SK-N-SH treated with all-trans-retinoic acid at 6 μM for 48 hours (cell line): Measurements from ENCODE around the gene MPC1.

ENCODE experiments used
- ATAC-seq: fragments of 200-7000 bp; cut with Tn5 transposase; 3 replicates; pipeline ENCODE4 v1.9.1; 2020; ENCODE audit warnings: mild to moderate bottlenecking, moderate library complexity
- ARNTL ChIP-seq: fragments of 450-650 bp; formaldehyde crosslinking; IDR thresholded peaks from 2 replicates; pipeline ENCODE4 v1.5.0; 2020; ENCODE audit warnings: low read depth, mild to moderate bottlenecking, moderate library complexity, borderline replicate concordance
- BACH2 ChIP-seq: fragments of 250-450 bp; sonication (Bioruptor Pico); IDR thresholded peaks from 2 replicates; pipeline ENCODE4 v1.9.0; 2021; ENCODE audit warnings: mild to moderate bottlenecking, borderline replicate concordance
- CSDC2 ChIP-seq: fragments of 250-450 bp; sonication (Bioruptor Pico); IDR thresholded peaks from 2 replicates; pipeline ENCODE4 v1.5.0; 2020; ENCODE audit warnings: mild to moderate bottlenecking, moderate library complexity
- ESRRG ChIP-seq: fragments of 250-450 bp; sonication (Bioruptor Pico); IDR thresholded peaks from 2 replicates; pipeline ENCODE4 v1.6.1; 2021; ENCODE audit warnings: mild to moderate bottlenecking
- GLIS3 ChIP-seq: fragments of 250-450 bp; sonication (Bioruptor Pico); IDR thresholded peaks from 2 replicates; pipeline ENCODE4 v1.5.0; 2020; ENCODE audit warnings: mild to moderate bottlenecking, moderate library complexity
- ISL1 ChIP-seq: fragments of 250-450 bp; sonication (Bioruptor Pico); IDR thresholded peaks from 2 replicates; pipeline ENCODE4 v2.1.2; 2022; ENCODE audit warnings: mild to moderate bottlenecking, moderate library complexity
- OSR1 ChIP-seq: fragments of 250-450 bp; sonication (Bioruptor Pico); IDR thresholded peaks from 2 replicates; pipeline ENCODE4 v1.8.0; 2022; ENCODE audit warnings: moderate library complexity, mild to moderate bottlenecking, inconsistent platforms
- PPARA ChIP-seq: fragments of 250-450 bp; sonication (Bioruptor Pico); IDR thresholded peaks from 2 replicates; pipeline ENCODE4 v1.5.0; 2020; ENCODE audit warnings: mild to moderate bottlenecking, borderline replicate concordance
- RARB ChIP-seq: fragments of 250-450 bp; sonication (Bioruptor Pico); IDR thresholded peaks from 2 replicates; pipeline ENCODE4 v1.8.0; 2021; ENCODE audit warnings: mild to moderate bottlenecking, moderate library complexity
- SNAI2 ChIP-seq: fragments of 250-450 bp; sonication (Bioruptor Pico); IDR thresholded peaks from 2 replicates; pipeline ENCODE4 v1.5.0; 2020; ENCODE audit warnings: mild to moderate bottlenecking, moderate library complexity
- TCF4 ChIP-seq: fragments of 250-450 bp; sonication (Bioruptor Pico); IDR thresholded peaks from 2 replicates; pipeline ENCODE4 v1.8.0; 2021; ENCODE audit warnings: mild to moderate bottlenecking, moderate library complexity, borderline replicate concordance
- TOX ChIP-seq: fragments of 250-450 bp; sonication (Bioruptor Pico); IDR thresholded peaks from 2 replicates; pipeline ENCODE4 v1.8.0; 2021; ENCODE audit warnings: mild to moderate bottlenecking, moderate library complexity, borderline replicate concordance
- ZC3H10 ChIP-seq: fragments of 250-450 bp; sonication (Bioruptor Pico); IDR thresholded peaks from 2 replicates; pipeline ENCODE4 v1.5.1; 2021; ENCODE audit warnings: mild to moderate bottlenecking, moderate library complexity
- ZFP3 ChIP-seq: fragments of 250-450 bp; sonication (Bioruptor Pico); IDR thresholded peaks from 2 replicates; pipeline ENCODE4 v1.5.0; 2020; ENCODE audit warnings: mild to moderate bottlenecking, moderate library complexity
- ZFP30 ChIP-seq: fragments of 450-650 bp; formaldehyde crosslinking; IDR thresholded peaks from 2 replicates; pipeline ENCODE4 v1.5.0; 2022; ENCODE audit warnings: mild to moderate bottlenecking, moderate library complexity
- ZNF70 ChIP-seq: fragments of 450-650 bp; formaldehyde crosslinking; IDR thresholded peaks from 2 replicates; pipeline ENCODE4 v1.5.0; 2020; ENCODE audit warnings: mild to moderate bottlenecking, moderate library complexity
- ZNF8 ChIP-seq: fragments of 450-650 bp; formaldehyde crosslinking; IDR thresholded peaks from 2 replicates; pipeline ENCODE4 v1.5.0; 2020; ENCODE audit warnings: mild to moderate bottlenecking, moderate library complexity
- TF ChIP-seq, protein P1 (sequence below): fragments of 250-450 bp; sonication (Bioruptor Pico); IDR thresholded peaks from 2 replicates; pipeline ENCODE4 v1.8.0; 2020; ENCODE audit warnings: mild to moderate bottlenecking, moderate library complexity, borderline replicate concordance
- TF ChIP-seq, protein P2 (sequence below): fragments of 250-450 bp; sonication (Bioruptor Pico); IDR thresholded peaks from 2 replicates; pipeline ENCODE4 v1.5.0; 2020; ENCODE audit warnings: mild to moderate bottlenecking, moderate library complexity
- TF ChIP-seq, protein P3 (sequence below): fragments of 250-450 bp; sonication (Bioruptor Pico); IDR thresholded peaks from 2 replicates; pipeline ENCODE4 v1.8.0; 2021; ENCODE audit warnings: low read depth, mild to moderate bottlenecking, moderate library complexity, borderline replicate concordance
- TF ChIP-seq, protein P4 (sequence below): fragments of 250-450 bp; sonication (Bioruptor Pico); IDR thresholded peaks from 2 replicates; pipeline ENCODE4 v1.5.1; 2020; ENCODE audit warnings: low read depth, mild to moderate bottlenecking, moderate library complexity
- TF ChIP-seq, protein P5 (sequence below): fragments of 250-450 bp; sonication (Bioruptor Pico); IDR thresholded peaks from 2 replicates; pipeline ENCODE4 v1.5.1; 2021; ENCODE audit warnings: mild to moderate bottlenecking, moderate library complexity

Gene MPC1

DNA sequence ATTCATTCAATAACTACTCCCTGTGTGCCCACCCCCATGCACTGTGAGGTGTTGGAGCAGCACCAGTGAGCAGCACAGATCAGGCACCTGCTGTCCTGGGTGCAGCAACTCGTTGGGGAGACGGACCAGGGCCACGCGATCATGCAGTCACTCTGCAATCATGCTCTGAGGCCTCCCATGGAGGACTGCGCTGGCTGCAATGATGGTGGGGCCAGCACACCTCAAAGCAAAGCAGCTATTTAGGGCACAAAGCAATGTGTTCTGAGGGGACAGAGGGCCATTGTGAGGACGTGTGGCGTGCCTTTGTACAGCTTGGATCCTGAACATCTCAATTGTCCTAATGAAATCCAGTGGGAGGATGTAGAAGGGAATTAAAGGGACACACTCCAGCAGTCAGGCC lies 41.0 kb upstream of the MPC1 start:
- ATAC-seq = no peak; the same call in 2 of the 3 replicates

DNA sequence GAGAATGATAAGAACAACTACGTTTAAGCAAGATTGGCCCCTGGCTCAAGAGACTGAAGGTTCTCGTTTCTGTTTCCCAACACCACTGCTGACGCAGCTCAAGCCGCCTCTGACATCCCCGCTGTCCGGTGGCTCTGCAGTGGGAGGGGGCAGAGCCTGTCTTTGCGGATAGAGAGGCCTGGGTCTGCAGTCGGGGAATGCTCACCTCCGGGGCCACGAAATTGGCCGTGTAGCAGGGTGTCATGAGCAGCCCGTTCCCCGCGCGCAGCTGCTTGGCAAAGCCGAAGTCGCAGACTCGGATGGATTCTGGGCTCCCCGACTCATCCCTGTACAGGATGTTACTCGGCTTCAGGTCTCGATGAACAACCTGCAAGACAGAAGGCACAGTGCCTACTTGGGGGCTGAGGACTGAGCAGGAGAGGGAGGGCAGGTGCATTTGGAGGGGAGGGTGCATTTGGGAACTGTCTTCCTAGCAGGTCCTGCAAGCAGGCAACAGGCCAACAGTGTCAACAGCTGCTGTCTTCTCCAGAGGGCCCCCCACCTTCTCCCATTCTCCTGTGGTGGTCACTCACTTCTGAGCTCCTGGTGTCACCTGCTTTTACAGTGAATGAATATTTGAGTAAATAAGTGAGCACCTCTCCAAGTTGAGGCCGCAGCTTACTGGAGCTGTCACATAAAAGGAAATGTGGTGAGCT lies 40.5 kb upstream of the MPC1 start:
- no peak for ATAC-seq
- TF ChIP-seq ZNF70 (CRISPR knock-in tag) (no peak), BACH2 (CRISPR knock-in tag) (no peak), ZC3H10 (CRISPR knock-in tag) (no peak), OSR1 (CRISPR knock-in tag) (no peak), ARNTL (CRISPR knock-in tag) (no peak), TCF4 (CRISPR knock-in tag) (no peak), CSDC2 (no peak), TOX (CRISPR knock-in tag) (no peak), ESRRG (CRISPR knock-in tag) (no peak)
- TF ChIP-seq, protein P1, sequence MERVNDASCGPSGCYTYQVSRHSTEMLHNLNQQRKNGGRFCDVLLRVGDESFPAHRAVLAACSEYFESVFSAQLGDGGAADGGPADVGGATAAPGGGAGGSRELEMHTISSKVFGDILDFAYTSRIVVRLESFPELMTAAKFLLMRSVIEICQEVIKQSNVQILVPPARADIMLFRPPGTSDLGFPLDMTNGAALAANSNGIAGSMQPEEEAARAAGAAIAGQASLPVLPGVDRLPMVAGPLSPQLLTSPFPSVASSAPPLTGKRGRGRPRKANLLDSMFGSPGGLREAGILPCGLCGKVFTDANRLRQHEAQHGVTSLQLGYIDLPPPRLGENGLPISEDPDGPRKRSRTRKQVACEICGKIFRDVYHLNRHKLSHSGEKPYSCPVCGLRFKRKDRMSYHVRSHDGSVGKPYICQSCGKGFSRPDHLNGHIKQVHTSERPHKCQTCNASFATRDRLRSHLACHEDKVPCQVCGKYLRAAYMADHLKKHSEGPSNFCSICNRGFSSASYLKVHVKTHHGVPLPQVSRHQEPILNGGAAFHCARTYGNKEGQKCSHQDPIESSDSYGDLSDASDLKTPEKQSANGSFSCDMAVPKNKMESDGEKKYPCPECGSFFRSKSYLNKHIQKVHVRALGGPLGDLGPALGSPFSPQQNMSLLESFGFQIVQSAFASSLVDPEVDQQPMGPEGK (CRISPR knock-in tag) = no peak
- TF ChIP-seq, protein P2, sequence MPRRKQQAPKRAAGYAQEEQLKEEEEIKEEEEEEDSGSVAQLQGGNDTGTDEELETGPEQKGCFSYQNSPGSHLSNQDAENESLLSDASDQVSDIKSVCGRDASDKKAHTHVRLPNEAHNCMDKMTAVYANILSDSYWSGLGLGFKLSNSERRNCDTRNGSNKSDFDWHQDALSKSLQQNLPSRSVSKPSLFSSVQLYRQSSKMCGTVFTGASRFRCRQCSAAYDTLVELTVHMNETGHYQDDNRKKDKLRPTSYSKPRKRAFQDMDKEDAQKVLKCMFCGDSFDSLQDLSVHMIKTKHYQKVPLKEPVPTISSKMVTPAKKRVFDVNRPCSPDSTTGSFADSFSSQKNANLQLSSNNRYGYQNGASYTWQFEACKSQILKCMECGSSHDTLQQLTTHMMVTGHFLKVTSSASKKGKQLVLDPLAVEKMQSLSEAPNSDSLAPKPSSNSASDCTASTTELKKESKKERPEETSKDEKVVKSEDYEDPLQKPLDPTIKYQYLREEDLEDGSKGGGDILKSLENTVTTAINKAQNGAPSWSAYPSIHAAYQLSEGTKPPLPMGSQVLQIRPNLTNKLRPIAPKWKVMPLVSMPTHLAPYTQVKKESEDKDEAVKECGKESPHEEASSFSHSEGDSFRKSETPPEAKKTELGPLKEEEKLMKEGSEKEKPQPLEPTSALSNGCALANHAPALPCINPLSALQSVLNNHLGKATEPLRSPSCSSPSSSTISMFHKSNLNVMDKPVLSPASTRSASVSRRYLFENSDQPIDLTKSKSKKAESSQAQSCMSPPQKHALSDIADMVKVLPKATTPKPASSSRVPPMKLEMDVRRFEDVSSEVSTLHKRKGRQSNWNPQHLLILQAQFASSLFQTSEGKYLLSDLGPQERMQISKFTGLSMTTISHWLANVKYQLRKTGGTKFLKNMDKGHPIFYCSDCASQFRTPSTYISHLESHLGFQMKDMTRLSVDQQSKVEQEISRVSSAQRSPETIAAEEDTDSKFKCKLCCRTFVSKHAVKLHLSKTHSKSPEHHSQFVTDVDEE = no peak

More for the DNA sequence above, 41.0 kb upstream of the MPC1 start:
- TF ChIP-seq, protein P3, sequence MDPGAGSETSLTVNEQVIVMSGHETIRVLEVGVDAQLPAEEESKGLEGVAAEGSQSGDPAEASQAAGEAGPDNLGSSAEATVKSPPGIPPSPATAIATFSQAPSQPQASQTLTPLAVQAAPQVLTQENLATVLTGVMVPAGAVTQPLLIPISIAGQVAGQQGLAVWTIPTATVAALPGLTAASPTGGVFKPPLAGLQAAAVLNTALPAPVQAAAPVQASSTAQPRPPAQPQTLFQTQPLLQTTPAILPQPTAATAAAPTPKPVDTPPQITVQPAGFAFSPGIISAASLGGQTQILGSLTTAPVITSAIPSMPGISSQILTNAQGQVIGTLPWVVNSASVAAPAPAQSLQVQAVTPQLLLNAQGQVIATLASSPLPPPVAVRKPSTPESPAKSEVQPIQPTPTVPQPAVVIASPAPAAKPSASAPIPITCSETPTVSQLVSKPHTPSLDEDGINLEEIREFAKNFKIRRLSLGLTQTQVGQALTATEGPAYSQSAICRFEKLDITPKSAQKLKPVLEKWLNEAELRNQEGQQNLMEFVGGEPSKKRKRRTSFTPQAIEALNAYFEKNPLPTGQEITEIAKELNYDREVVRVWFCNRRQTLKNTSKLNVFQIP (CRISPR knock-in tag) = no peak
- TF ChIP-seq, protein P2 = no peak
- no peak for TF ChIP-seq ARNTL (CRISPR knock-in tag)
- no peak for TF ChIP-seq CSDC2
- TF ChIP-seq ZNF8 = no peak
- no peak for TF ChIP-seq ZFP3 (CRISPR knock-in tag)
- TF ChIP-seq ISL1 (CRISPR knock-in tag) = no peak
- TF ChIP-seq TCF4 (CRISPR knock-in tag) = no peak
- TF ChIP-seq ZFP30 = no peak
- no peak for TF ChIP-seq GLIS3 (CRISPR knock-in tag)
- no peak for TF ChIP-seq SNAI2
- TF ChIP-seq PPARA (CRISPR knock-in tag) = no peak
- no peak for TF ChIP-seq OSR1 (CRISPR knock-in tag)
- TF ChIP-seq, protein P4, sequence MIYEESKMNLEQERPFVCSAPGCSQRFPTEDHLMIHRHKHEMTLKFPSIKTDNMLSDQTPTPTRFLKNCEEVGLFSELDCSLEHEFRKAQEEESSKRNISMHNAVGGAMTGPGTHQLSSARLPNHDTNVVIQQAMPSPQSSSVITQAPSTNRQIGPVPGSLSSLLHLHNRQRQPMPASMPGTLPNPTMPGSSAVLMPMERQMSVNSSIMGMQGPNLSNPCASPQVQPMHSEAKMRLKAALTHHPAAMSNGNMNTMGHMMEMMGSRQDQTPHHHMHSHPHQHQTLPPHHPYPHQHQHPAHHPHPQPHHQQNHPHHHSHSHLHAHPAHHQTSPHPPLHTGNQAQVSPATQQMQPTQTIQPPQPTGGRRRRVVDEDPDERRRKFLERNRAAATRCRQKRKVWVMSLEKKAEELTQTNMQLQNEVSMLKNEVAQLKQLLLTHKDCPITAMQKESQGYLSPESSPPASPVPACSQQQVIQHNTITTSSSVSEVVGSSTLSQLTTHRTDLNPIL (CRISPR knock-in tag) = no peak
- TF ChIP-seq ESRRG (CRISPR knock-in tag) = no peak
- TF ChIP-seq, protein P5, sequence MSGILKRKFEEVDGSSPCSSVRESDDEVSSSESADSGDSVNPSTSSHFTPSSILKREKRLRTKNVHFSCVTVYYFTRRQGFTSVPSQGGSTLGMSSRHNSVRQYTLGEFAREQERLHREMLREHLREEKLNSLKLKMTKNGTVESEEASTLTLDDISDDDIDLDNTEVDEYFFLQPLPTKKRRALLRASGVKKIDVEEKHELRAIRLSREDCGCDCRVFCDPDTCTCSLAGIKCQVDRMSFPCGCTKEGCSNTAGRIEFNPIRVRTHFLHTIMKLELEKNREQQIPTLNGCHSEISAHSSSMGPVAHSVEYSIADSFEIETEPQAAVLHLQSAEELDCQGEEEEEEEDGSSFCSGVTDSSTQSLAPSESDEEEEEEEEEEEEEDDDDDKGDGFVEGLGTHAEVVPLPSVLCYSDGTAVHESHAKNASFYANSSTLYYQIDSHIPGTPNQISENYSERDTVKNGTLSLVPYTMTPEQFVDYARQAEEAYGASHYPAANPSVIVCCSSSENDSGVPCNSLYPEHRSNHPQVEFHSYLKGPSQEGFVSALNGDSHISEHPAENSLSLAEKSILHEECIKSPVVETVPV (CRISPR knock-in tag) = no peak
- TF ChIP-seq ZNF70 (CRISPR knock-in tag) = no peak
- TF ChIP-seq, protein P1 (CRISPR knock-in tag) = no peak
- TF ChIP-seq ZC3H10 (CRISPR knock-in tag) = no peak
- TF ChIP-seq RARB (CRISPR knock-in tag) = no peak
